T47D (cell line): ENCODE data around the gene ROBO1.

Source experiments
- DNase-seq, 2 experiments: peaks; one replicate each; pipeline versions ENCODE4 v3.0.0 to v3.0.0-alpha.2; 2011 to 2012; ENCODE audit warnings: low read depth in 1 of 2, low spot score in 1 of 2
- JUND ChIP-seq: IDR thresholded peaks from 2 replicates; pipeline ENCODE4 v1.6.1; 2012; ENCODE audit warnings: low read depth
- in situ Hi-C: cut with HindIII; loops from 2 replicates; pipeline ENCODE4 v1.10.0; 2016; ENCODE audit warnings: low sequenced_read_pairs, low pct_unique_long_range_greater_than_20kb

The ROBO1 gene

GRCh38 chr3:79245284-79246138, 522.3 kb downstream of the ROBO1 start:
- no peak for DNase-seq
- TF ChIP-seq JUND, result no peak
- in situ Hi-C loops, result no loop called here

GRCh38 chr3:79236496-79236895, 531.3 kb downstream of the ROBO1 start:
- no peak for TF ChIP-seq JUND
- in situ Hi-C loops, result no loop called here
- DNase-seq, result no peak

GRCh38 chr3:79233431-79234060, 534.3 kb downstream of the ROBO1 start:
- no peak for TF ChIP-seq JUND
- in situ Hi-C loops, result no loop called here
- DNase-seq, result no peak

- in situ Hi-C loops, result no loop called here
- DNase-seq, result no peak
- TF ChIP-seq JUND, result no peak
Observed at GRCh38 chr3:79230266-79230665, 537.5 kb downstream of the ROBO1 start.

GRCh38 chr3:79217096-79217495, 550.7 kb downstream of the ROBO1 start:
- no peak for TF ChIP-seq JUND
- no peak for DNase-seq
- in situ Hi-C loops, result no loop called here

GRCh38 chr3:79215286-79215685, 552.5 kb downstream of the ROBO1 start:
- no peak for DNase-seq
- in situ Hi-C loops, result no loop called here
- TF ChIP-seq JUND, result no peak

GRCh38 chr3:79211586-79212359, 556.0 kb downstream of the ROBO1 start:
- in situ Hi-C loops, result no loop called here
- DNase-seq, result no peak
- no peak for TF ChIP-seq JUND

- no peak for TF ChIP-seq JUND
- in situ Hi-C loops, result no loop called here
- no peak for DNase-seq
Observed at GRCh38 chr3:79204351-79204750, 563.4 kb downstream of the ROBO1 start.

- in situ Hi-C loops, result no loop called here
- TF ChIP-seq JUND, result no peak
- no peak for DNase-seq
Observed at GRCh38 chr3:79203144-79203519, 564.7 kb downstream of the ROBO1 start.

- in situ Hi-C loops, result no loop called here
- no peak for TF ChIP-seq JUND
- no peak for DNase-seq
Observed at GRCh38 chr3:79202471-79203143, 565.2 kb downstream of the ROBO1 start.

GRCh38 chr3:79200456-79200855, 567.3 kb downstream of the ROBO1 start:
- in situ Hi-C loops, result no loop called here
- no peak for DNase-seq
- TF ChIP-seq JUND, result no peak

- no peak for DNase-seq
- in situ Hi-C loops, result no loop called here
- TF ChIP-seq JUND, result no peak
Observed at GRCh38 chr3:79199966-79200365, 567.8 kb downstream of the ROBO1 start.
